ENCODE results near the gene MLXIP. TPM values are rescaled to one million over a fixed set of nuclear protein-coding genes. Genes with fewer than 3 reads are reported as not detected.
A peak's percentile ranks its signal among the peaks of the same experiment; 100 is the strongest.

MLXIP gene
- total RNA-seq, 6 experiments from 2014 or later: 19.0 to 23.8 (median 21.7) TPM

- no peak for DNase-seq
- Mint-ChIP-seq H3K9me3 (no peaks in the 10 kb centered on the region), H3K36me3 (ENCODE audit: low read depth) (no peaks in the 10 kb centered on the region), H3K4me1 (ENCODE audit: low read depth) (no peaks in the 10 kb centered on the region), H3K27me3 (ENCODE audit: insufficient read depth) (no peaks in the 10 kb centered on the region), H3K4me3 (no peak overlapping the region), H3K27ac (no peak overlapping the region)
- no peak for TF ChIP-seq CTCF (IDR thresholded peaks at IDR 0.05)
Measured at GRCh38 chr12:122042910-122043309, 35.6 kb upstream of the MLXIP start.

GRCh38 chr12:122043476-122043875, 35.1 kb upstream of the MLXIP start:
- Mint-ChIP-seq H3K27ac (no peak overlapping the region), H3K9me3 (no peaks in the 10 kb centered on the region), H3K36me3 (ENCODE audit: low read depth) (no peaks in the 10 kb centered on the region), H3K4me3 (no peak overlapping the region), H3K27me3 (ENCODE audit: insufficient read depth) (no peaks in the 10 kb centered on the region), H3K4me1 (ENCODE audit: low read depth) (no peaks in the 10 kb centered on the region)
- no peak for TF ChIP-seq CTCF (IDR thresholded peaks at IDR 0.05)
- no peak for DNase-seq

- TF ChIP-seq CTCF (IDR thresholded peaks at IDR 0.05): no peak
- H3K27ac Mint-ChIP-seq: no peak overlapping the region
- no peaks in the 10 kb centered on the region for H3K9me3 Mint-ChIP-seq
- H3K4me1 Mint-ChIP-seq (ENCODE audit: low read depth): no peaks in the 10 kb centered on the region
- no peaks in the 10 kb centered on the region for H3K36me3 Mint-ChIP-seq (ENCODE audit: low read depth)
- no peak overlapping the region for H3K4me3 Mint-ChIP-seq
- no peak for DNase-seq
- H3K27me3 Mint-ChIP-seq (ENCODE audit: insufficient read depth): no peaks in the 10 kb centered on the region
Measured at GRCh38 chr12:122045262-122045661, 33.3 kb upstream of the MLXIP start.

GRCh38 chr12:122046145-122046544, 32.4 kb upstream of the MLXIP start:
- no peak for TF ChIP-seq CTCF (IDR thresholded peaks at IDR 0.05)
- Mint-ChIP-seq H3K4me3 (no peak overlapping the region), H3K36me3 (ENCODE audit: low read depth) (no peaks in the 10 kb centered on the region), H3K4me1 (ENCODE audit: low read depth) (no peaks in the 10 kb centered on the region), H3K27ac (no peak overlapping the region), H3K27me3 (ENCODE audit: insufficient read depth) (no peaks in the 10 kb centered on the region), H3K9me3 (no peaks in the 10 kb centered on the region)
- no peak for DNase-seq

GRCh38 chr12:122048151-122048550, 30.4 kb upstream of the MLXIP start:
- TF ChIP-seq CTCF (IDR thresholded peaks at IDR 0.05): no peak
- H3K27ac Mint-ChIP-seq: no peak overlapping the region; the same call in 1 of the 2 replicates
- H3K4me3 Mint-ChIP-seq: no peak overlapping the region
- no peaks in the 10 kb centered on the region for H3K27me3 Mint-ChIP-seq (ENCODE audit: insufficient read depth)
- DNase-seq: peak; percentile 15
- H3K9me3 Mint-ChIP-seq: no peaks in the 10 kb centered on the region
- no peaks in the 10 kb centered on the region for H3K4me1 Mint-ChIP-seq (ENCODE audit: low read depth)
- no peaks in the 10 kb centered on the region for H3K36me3 Mint-ChIP-seq (ENCODE audit: low read depth)

GRCh38 chr12:122049827-122050226, 28.7 kb upstream of the MLXIP start:
- no peaks in the 10 kb centered on the region for H3K36me3 Mint-ChIP-seq (ENCODE audit: low read depth)

More at GRCh38 chr12:122049827-122050226, 28.7 kb upstream of the MLXIP start:
- H3K27ac Mint-ChIP-seq: no peak overlapping the region
- H3K9me3 Mint-ChIP-seq: no peaks in the 10 kb centered on the region
- peaks cover 2% of the 10 kb centered on the region; the same call in 1 of the 2 replicates for H3K27me3 Mint-ChIP-seq (ENCODE audit: insufficient read depth)
- no peak for DNase-seq
- H3K4me1 Mint-ChIP-seq (ENCODE audit: low read depth): peaks cover 7% of the 10 kb centered on the region; the same call in 1 of the 2 replicates
- H3K4me3 Mint-ChIP-seq: no peak overlapping the region
- no peak for TF ChIP-seq CTCF (IDR thresholded peaks at IDR 0.05)
